NCI-H2171 treated with DMSO at 0.1 percent for 48 hours (cell line): ENCODE results near the gene SLC22A5.

Experiments
- DNase-seq: peaks from one replicate; lab custom pipeline; 2025; lab: John Stamatoyannopoulos, UW

The SLC22A5 gene

DNA sequence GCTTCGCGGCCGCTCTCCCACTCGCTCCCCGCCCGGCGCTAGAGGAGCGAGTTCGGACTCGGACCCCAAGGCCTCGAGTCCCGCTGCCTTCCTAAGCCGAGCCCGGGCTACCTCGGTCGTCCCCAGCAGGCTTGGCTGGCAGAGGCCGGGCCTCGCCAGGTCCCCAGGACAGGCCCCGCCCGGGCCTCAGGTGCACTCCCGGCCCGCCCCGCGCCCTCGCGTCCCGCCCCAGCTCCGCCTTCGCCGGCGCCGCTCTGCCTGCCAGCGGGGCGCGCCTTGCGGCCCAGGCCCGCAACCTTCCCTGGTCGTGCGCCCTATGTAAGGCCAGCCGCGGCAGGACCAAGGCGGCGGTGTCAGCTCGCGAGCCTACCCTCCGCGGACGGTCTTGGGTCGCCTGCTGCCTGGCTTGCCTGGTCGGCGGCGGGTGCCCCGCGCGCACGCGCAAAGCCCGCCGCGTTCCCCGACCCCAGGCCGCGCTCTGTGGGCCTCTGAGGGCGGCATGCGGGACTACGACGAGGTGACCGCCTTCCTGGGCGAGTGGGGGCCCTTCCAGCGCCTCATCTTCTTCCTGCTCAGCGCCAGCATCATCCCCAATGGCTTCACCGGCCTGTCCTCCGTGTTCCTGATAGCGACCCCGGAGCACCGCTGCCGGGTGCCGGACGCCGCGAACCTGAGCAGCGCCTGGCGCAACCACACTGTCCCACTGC, at the start of gene SLC22A5:
TSS of gene SLC22A5 (plus strand) at position 237 of the 707 bp plus-strand sequence. CDS start at position 500, 263 bp downstream.
- peak; percentile 58 for DNase-seq

DNA sequence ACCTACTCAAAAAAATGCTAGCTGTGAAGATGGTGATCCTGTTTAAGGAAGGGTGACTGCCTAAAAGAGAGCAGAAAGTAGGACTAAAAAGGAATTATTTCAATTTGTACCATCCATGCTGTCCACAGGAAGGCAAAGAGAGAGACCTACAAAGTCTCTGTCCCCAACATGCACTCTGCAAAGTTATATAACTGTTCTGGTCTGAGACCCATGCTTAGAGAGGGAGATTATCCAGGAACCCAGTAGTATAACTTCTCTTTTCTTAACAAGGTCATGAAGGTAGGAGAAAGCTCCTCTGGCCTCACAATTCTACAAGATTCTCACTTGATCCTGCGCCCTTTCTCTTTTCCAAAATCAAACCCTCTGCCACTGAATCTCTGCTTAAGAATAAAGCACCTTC, 49.5 kb upstream of the SLC22A5 start:
- no peak for DNase-seq

DNA sequence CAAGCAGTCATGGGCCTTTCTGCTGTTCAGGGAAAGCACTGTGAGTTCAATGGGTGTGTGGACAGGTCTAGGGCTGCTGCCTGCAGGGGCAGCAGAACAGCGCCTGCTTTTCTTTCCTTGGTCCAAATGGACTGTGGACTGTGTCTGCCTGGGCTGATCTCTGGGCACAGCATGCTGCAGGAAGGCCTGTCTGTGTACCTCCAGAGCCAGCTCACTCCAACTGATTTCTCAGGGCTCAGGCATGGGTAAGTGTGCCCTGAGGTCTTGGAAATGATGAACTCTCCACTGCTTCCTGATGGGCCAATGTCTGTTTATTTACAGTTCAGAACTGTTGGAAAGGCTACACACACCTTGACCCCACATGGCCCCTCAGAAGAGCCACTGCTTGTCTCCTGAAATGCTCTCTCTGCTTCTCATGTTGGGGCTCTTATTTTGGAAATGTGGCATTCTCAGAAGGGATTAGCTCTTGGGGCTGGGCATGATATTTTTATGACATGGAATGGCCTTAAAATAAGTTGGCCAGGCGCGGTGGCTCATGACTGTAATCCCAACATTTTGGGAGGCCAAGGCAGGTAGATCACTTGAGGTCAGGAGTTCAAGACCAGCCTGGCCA, 48.3 kb upstream of the SLC22A5 start:
- DNase-seq = no peak

DNA sequence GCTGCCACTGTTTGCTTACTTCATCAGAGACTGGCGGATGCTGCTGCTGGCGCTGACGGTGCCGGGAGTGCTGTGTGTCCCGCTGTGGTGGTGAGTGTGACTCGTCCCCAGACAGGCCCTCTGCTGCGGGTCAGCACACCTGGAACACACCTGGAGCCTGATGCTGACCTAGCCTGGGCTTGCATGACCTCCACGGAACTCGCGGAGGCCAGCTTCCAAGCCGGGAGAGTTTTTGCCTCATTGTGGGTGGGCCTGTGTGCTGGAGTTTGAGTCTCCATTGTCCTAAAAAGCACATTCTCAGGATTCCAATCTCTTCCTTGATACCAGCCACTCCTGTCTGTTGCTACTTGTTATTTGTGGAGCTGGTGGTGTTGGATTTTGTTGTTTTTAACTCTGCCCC, 47.2 kb upstream of the SLC22A5 start:
- no peak for DNase-seq

DNA sequence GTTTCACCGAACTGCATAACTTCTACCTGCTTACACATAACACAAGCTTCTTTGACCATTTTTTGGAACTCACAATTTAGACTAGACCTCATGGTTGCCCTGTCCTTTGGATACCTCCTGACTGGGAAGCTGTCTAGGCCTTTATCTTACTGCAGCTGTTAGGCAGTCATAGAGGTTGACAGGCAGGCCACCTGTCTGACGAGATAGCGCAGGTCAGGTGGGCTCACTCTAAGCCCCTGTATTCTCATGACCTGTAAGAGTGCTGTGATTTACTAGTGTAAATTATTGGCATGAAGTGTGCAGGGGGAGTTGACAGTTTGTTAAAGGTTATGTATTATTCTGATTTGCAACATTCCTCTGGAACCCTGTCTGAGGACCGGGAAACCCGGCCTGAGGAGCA, 46.3 kb upstream of the SLC22A5 start:
- DNase-seq = no peak

DNA sequence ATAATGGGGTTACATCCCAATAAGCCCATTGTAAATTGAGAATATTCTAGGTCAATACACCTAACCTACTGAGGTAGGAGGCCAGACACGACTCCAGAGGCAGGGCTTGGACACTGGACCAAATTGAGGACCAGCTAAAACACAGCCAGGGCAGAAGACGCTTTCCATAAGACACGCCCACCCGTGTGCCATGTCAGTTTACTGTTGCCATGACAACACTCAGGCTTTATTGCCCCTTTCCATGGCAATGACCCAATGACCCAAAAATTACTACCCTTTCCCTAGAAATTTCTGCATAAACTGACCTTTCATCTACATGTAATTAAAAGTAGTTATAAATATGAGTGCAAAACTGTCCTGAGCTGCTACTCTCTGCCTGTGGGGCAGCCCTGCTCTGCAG, 43.8 kb upstream of the SLC22A5 start:
- DNase-seq = no peak

DNA sequence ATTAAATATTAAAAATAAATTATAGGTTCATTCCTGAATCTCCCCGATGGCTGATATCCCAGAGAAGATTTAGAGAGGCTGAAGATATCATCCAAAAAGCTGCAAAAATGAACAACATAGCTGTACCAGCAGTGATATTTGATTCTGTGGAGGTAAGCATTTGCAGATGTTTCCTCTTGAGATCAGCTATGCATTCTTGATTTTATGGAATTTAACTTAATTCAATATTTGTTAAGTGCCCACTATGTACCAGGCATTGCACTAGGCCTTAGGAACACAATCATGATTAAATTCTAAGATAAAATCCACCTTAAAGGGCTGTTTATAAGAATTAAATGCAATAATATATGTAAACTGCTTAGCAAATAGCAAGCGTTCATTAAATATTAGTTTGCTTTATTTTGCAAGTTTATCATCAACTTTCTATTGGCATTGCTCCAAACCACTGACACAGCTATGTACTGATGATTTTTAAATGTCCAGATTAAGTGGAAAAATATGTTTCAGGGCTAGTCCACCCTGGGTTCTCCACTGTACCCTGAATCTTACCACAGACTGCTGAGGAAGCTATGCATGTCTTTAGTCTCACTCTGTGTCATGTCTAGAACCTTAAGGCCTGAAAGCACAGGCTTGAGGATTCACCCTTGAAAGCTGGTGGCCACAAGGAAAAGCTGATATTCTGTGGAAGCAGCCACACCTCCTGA, 42.1 kb upstream of the SLC22A5 start:
- no peak for DNase-seq

DNA sequence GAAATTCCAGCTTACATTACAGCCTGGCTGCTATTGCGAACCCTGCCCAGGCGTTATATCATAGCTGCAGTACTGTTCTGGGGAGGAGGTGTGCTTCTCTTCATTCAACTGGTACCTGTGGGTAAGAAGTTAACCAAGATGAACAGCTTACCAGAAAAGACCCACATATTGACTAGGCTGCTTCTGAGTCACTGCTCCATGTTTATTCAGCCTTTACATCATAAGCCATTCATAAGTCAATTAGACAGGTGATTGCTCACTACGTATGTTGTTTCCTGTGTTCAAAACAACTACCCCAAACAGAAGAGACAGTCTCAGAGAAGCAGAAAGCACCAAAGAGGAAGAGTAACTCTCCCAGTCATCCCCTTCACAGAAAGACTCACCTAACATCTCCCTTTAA, 34.7 kb upstream of the SLC22A5 start:
- DNase-seq = no peak

DNA sequence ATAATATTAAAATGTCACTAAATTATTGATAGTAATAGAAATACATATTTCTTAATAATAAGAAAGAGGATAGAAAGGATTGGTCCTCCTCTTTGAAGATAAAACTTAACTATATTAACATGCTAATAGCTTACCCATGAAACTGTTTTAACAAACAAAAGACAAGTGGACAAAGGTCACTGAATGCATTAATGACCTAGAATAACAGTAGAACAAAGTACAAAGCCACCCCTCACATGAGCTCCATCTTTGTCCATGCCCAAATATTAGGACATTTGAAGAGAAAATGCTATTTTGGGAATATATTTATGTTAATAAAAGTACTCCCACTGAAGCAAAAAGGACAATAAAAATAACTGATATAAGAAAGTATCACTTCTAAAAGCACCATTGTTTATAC, 34.1 kb upstream of the SLC22A5 start:
- DNase-seq = no peak

DNA sequence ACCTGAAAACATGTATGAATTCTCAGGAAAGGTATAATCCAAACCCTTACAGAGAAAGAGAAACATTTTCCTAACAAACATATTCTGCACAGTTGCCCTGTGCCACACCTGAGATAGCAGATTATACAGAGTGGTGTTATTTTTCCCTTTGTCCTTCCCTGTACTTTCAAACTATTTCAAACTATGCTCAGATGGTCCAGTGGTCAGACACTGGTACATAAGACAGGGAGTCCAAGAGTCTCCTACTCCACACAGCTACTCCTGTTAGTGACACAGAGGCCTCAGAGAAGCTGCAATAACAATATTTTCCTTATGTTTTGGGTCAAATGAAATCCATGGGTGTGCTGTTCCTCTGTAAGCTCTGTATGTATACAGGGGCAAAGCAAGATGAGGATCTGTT, 30.0 kb upstream of the SLC22A5 start:
- no peak for DNase-seq

DNA sequence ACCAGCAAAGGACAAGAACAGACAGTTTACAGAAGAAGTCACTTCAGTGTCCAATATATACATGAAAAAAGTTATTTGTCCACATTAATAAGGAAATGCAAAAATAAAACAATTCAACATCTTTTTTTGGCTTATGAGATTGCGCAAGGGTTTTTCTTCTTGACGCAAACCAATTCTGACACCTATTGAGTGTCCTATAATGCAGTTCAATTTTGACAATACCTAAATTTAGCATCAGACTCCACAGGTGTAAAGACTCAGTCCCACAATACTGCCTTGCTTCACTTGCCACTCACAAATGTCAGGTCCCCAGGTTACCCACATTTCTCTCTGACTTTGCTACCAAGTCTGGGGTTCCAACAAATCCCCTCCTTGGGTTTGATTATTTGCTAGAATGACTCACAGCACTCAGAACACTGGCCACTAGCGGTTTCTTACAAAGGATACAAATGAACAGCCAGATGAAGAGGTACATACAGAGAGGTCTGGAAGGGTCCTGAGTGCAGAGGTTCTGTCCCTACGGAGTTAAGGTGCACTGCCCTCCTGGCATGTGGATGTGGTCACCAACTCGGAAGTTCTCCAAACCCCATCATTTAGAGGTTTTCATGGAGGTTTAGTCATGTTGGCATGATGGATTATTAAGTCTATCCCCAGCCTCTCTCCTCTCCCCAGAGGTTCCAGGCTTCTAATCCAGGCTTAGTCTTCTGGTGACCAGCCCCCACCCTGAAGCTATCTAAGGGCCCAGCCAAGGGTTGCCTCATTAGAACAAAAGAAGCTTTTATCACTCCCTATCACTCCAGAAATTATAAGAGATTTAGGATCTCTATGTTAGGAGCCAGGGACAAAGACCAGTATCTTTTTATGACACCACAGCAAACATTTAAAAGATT, 27.0 kb upstream of the SLC22A5 start:
- DNase-seq = no peak

DNA sequence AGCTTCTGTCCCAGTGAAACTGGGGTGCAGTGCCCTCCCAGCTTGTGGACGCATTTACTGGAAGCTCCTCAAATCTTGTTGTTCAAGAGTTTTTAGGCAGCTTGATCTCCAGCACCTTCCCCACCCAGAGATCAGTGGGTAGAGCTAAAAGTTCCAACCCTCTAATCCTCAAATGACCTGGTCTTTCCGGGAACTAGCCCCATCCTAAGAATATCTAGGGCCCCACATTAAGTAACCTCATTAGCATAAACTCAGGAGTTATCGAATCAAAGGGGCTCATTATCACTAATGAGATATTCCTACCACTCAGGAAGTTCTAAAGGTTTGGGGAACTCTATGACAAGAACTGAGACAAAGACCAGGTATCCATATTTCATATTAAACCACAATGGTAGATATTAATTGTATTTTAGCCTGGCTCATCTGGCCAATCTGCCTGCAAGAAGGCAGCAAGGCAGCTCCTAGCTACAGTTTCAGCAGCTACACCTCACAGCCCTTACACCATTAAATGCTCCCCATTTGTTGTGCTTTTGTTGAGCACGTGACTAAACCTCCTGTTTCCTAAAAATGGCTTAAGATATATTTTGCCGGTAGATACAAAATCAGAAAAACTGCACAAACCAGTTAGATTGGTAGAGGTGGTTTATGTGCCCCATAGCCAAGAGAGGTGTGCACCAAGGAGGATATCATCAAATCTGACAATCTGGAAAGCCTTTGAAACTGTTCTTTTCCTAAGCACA, 24.6 kb upstream of the SLC22A5 start:
- no peak for DNase-seq

DNA sequence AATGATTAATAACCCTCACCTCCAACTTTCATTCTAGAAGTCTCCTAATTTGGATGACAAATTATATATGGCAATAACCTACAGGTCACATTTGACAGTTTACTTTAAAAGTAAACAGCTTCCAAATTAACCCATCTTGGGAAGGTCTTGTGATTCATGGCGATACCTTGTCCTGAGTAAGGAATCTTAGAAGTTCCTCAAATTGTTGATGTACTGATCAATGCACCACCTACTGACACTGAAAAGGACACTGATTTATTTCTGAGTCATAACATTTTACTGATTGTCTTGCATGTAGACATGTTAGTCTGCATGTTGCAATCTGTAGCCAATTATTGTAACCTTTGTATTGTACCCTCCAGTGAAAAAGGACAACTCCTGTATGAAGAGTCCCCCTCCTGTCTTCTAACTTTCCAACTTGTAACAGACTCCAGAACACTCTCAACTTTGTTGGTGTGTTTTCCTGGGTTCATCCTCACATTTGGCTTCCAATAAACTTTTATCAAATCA, 16.0 kb upstream of the SLC22A5 start:
- no peak for DNase-seq

DNA sequence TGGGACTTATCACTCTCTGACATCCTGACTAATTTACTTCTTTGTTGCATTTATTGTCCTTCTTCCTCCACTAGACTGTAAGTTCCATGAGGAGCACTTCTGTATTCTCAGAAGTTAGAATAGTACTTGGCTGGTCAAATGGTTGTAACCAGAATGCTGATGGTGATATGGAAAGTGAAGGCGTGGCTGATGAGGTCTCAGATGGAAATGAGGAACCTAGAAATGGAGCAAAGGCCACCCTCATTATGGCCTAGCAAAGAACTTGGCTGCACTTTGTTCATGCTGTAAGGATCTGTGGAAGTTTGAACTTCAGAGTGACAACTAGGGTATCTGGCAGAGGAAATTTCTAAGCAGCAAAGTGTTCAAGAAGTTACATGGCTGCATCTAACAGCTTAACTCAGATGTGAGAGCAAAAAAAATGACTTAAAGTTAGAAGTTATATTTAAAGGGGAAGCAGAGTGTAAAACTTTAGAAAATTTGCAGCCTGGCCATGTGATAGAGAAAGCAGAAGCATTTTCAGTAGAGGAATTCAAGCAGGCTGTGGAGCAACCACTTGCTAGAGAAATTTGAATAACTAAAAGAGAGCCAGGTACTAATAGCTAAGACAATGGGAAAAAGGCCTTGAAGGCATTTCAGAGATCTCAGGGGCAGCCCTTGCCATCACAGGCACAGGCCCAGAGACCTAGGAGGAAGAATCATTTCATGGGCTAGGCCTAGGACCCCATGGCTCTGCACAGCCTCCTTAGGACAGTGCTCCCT, 14.9 kb upstream of the SLC22A5 start:
- no peak for DNase-seq

DNA sequence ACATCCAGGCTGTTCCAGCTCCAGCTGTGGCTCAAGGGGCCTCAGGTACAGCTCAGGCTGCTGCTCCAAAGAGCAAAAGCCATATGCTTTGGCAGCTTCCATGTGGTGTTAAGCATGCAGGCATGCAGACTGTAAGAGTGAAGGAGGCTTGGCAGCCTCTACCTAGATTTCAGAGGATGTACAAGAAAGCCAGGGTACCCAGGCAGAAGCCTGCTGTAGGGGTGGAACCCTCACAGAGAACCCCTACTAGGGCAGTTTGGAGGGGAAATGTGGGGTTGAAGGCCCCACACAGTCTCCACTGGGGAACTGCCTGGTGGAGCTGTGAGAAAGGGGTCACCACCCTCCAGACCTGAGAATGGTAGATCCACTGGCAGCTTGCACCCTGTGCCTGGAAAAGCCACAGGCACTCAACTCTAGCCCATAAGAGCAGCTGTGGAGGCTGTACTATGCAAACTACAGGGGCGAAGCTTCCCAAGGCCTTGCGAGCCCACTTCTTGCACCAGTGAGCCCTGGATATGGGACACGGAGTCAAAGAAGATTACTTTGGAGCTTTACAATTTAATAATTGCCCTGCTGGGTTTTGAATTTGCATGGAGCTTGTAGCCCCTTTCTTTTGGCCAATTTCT, 14.3 kb upstream of the SLC22A5 start:
- no peak for DNase-seq

DNA sequence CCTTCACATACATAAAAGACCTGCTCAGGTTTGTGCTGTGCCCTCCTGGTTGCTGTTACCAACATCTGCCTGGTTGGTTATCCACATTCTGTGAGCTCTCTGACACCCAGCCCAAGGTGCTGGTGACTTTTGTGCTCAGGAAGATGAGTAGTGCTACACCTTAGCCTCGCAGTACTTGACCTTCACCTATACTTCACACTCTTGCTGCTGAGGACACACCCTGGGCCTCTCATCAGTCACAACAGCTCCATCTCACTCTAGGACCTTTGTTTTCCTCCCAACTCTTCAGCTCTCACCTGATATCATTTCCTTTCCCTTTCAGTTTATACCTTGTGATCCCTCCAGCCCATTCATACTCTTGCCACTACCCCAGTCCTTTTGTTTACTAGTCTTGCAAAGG, 10.7 kb upstream of the SLC22A5 start:
- no peak for DNase-seq

DNA sequence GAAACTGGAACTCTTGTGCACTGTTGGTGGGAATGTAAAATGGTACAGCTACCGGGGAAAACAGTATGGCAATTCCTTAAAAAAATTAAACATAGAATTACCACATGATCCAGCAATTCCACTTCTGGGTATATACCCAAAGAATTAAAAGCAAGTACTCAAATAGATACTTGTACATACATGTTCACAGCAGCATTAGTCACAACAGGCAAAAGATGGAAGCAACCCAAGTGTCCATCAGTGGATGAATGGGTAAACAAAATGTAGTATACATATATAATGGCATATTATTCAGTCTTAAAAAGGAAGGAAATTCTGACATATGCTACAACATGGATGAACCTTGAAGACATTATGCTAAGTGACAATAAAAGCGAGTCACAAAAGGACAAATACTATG, 7.4 kb upstream of the SLC22A5 start:
- DNase-seq = no peak

DNA sequence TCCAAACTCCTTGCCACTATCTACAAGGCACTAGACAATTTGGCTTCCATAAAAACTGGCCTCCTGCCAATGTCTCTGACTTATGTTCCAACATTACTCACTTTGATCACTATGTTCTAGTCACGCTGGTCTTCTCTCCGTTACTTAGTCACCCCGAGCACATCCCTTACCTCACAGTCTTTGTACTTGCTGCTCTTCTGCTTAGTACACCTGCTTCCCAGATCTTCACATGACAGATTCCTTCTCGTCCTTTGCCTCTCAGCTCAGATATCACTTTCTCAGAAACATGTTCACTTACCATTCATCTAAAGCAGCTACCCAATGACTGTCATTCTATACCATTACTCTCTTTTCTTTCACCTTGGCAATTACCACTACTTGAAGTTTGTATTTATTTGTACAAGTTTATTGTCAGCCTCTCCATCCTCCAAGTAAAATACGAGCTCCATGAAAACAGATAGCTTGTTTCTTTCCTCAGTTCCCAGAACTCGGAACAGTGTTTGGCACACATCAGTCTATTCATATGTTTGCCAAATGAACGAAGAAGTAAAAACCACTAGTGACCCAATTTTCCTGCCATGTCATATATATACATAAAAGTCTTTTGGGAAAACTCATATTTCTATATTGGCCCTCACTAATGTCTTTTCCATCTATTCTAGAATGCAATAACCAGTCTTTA, 5.9 kb upstream of the SLC22A5 start:
- no peak for DNase-seq

DNA sequence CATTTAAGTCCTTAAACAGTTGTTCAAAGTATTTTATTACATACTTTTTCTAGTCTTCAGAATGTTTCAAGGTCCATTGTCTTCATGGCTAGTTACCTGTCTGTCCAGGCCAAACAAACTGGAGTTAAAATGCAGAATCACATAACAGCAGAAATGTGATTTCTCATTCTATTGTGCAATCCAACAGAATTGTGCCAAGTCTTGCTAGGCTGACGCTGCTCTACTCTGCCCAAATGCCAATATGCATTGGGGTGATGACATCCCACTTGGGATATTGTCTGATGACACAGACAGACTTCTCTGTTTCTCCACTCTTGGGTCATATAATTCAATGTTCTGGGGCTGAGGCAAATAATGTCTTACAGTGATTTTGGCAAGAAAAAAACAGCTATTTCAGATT, 5.2 kb upstream of the SLC22A5 start:
- DNase-seq = no peak

DNA sequence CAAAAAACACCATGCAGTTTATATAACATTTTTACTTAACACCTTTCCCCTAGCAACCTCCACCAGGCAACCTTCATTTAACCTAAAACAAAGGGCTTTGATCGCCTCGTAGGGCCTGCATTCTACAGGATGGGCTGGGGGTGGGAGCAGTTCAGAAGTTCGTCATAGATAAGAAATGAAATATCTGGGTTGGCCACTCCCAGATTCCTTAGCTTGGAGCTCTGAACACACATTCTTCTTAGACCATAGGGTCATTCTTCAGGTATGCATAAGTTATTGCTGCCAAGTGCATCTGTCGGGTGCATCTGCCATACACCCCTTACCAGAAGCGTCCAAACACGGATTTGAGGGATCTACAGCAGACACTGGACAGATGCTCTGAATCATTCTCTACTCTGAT, 4.3 kb upstream of the SLC22A5 start:
- DNase-seq = no peak
